OCI-LY3 (cell line): ENCODE measurements around the gene SPDYA.

Source experiments
- H2AFZ ChIP-seq: fragments of 200-600, 300-600 bp; shearing (Covaris generic); 2 replicates; pipeline ENCODE4 v1.6.0; 2014; ENCODE audit warnings: antibody characterized with exemption, low read depth, low read length
- H3K27ac ChIP-seq: fragments of 200-600, 300-600 bp; sonication (generic); 2 replicates; pipeline ENCODE4 v1.5.1; 2014; ENCODE audit warnings: mild to moderate bottlenecking, low read length, moderate library complexity, mixed read lengths
- H3K27me3 ChIP-seq: fragments of 200-600, 300-600 bp; sonication (generic); 2 replicates; pipeline ENCODE4 v1.6.1; 2014; ENCODE audit warnings: low read depth, low read length, mixed read lengths
- H3K36me3 ChIP-seq: fragments of 200-600, 300-600 bp; sonication (generic); replicated peaks from 2 replicates; pipeline ENCODE3; 2014; ENCODE audit warnings: low read depth, low read length, mixed read lengths
- H3K4me1 ChIP-seq: fragments of 300-600, 200-600 bp; sonication (generic); 2 replicates; pipeline ENCODE4 v1.6.1; 2014; ENCODE audit warnings: low read length, mixed read lengths
- H3K4me2 ChIP-seq: fragments of 200-600, 300-600 bp; sonication (generic); 2 replicates; pipeline ENCODE4 v1.6.1; 2014; ENCODE audit warnings: low read length, mixed read lengths
- H3K4me3 ChIP-seq: fragments of 300-600, 200-600 bp; sonication (generic); 2 replicates; pipeline ENCODE4 v1.5.1; 2014; ENCODE audit warnings: antibody characterized with exemption, mild to moderate bottlenecking, low read length, moderate library complexity
- H3K79me2 ChIP-seq: fragments of 300-600, 200-600 bp; shearing (Covaris generic); 2 replicates; pipeline ENCODE4 v1.6.1; 2014; ENCODE audit warnings: mild to moderate bottlenecking, low read length, mixed read lengths
- H3K9ac ChIP-seq: fragments of 300-600, 200-600 bp; shearing (Covaris generic); 2 replicates; pipeline ENCODE4 v1.6.0; 2014; ENCODE audit warnings: mild to moderate bottlenecking, low read length, moderate library complexity
- H3K9me3 ChIP-seq: fragments of 200-600, 300-600 bp; shearing (Covaris generic); 2 replicates; pipeline ENCODE4 v1.6.1; 2014; ENCODE audit warnings: low read length, mixed read lengths; ENCODE audit not compliant: insufficient read depth
- H4K20me1 ChIP-seq: fragments of 200-600, 300-600 bp; sonication (generic); 2 replicates; pipeline ENCODE4 v1.6.1; 2016; ENCODE audit warnings: low read length, mixed read lengths; ENCODE audit not compliant: insufficient read depth
- CTCF ChIP-seq: fragments of 200-600, 300-600 bp; sonication (generic); IDR thresholded peaks from 2 replicates; pipeline ENCODE4 v1.5.1; 2014; ENCODE audit warnings: antibody characterized with exemption, low read length, low read depth
- EZH2phosphoT487 ChIP-seq: fragments of 200-600 bp; shearing (Covaris generic); IDR thresholded peaks from 2 replicates; pipeline ENCODE4 v1.6.1; 2018; ENCODE audit warnings: antibody characterized with exemption, mixed run types, low read depth

The SPDYA gene

GRCh38 chr2:28894470-28895188, 84.0 kb downstream of the SPDYA start, which contains the start of gene WDR43:
WDR43 (plus strand) TSS chr2:28894667; CDS start chr2:28894699, 32 bp downstream.
- Histone ChIP-seq H3K9ac (peak within 1 kb of the TSS; percentile 93), H3K27ac (peak within 1 kb of the TSS; percentile 54), H3K27me3 (no peaks in the 10 kb centered on the region), H4K20me1 (peaks cover 44% of the 10 kb centered on the region), H3K4me3 (peak within 1 kb of the TSS; percentile 95), H2AFZ (0 out of 2 replicates have a peak within 1 kb of the TSS, but pooled peaks have one; percentile 28), H3K36me3 (peaks cover 13% of the 10 kb centered on the region), H3K4me1 (peaks cover 34% of the 10 kb centered on the region), H3K9me3 (no peaks in the 10 kb centered on the region), H3K4me2 (peak within 1 kb of the TSS; percentile 87), H3K79me2 (peaks cover 53% of the 10 kb centered on the region)
- no peak for TF ChIP-seq EZH2phosphoT487
- no peak for TF ChIP-seq CTCF

- Histone ChIP-seq H3K9ac (peak overlapping the region; percentile 93), H3K79me2 (peaks cover 60% of the 10 kb centered on the region), H3K27me3 (no peaks in the 10 kb centered on the region), H3K27ac (peak overlapping the region; percentile 54), H4K20me1 (peaks cover 51% of the 10 kb centered on the region), H3K4me3 (peak overlapping the region; percentile 95), H3K9me3 (no peaks in the 10 kb centered on the region), H2AFZ (no peak overlapping the region), H3K4me1 (peaks cover 34% of the 10 kb centered on the region), H3K36me3 (peaks cover 13% of the 10 kb centered on the region), H3K4me2 (peak overlapping the region; percentile 87)
- TF ChIP-seq CTCF, result no peak
- no peak for TF ChIP-seq EZH2phosphoT487
Observed at GRCh38 chr2:28895189-28895893, 84.7 kb downstream of the SPDYA start.

- no peak overlapping the region for H2AFZ ChIP-seq
- H3K79me2 ChIP-seq, result peaks cover 76% of the 10 kb centered on the region
- H3K36me3 ChIP-seq, result peaks cover 13% of the 10 kb centered on the region
- peak overlapping the region; percentile 87 for H3K4me2 ChIP-seq
- no peaks in the 10 kb centered on the region for H3K27me3 ChIP-seq
- no peak overlapping the region for H3K27ac ChIP-seq
- H3K9me3 ChIP-seq, result no peaks in the 10 kb centered on the region
- H4K20me1 ChIP-seq, result peaks cover 67% of the 10 kb centered on the region
- H3K9ac ChIP-seq, result peak overlapping the region; percentile 13; the same call in 1 of the 2 replicates
- H3K4me3 ChIP-seq, result peak overlapping the region; percentile 95
- peaks cover 34% of the 10 kb centered on the region for H3K4me1 ChIP-seq
- TF ChIP-seq CTCF, result no peak
- no peak for TF ChIP-seq EZH2phosphoT487
Observed at GRCh38 chr2:28896906-28897305, 86.3 kb downstream of the SPDYA start.

- TF ChIP-seq EZH2phosphoT487 (no peak), CTCF (no peak)
- peaks cover 87% of the 10 kb centered on the region for H3K79me2 ChIP-seq
- peak overlapping the region; percentile 87 for H3K4me2 ChIP-seq
- H4K20me1 ChIP-seq, result peaks cover 75% of the 10 kb centered on the region
- no peaks in the 10 kb centered on the region for H3K27me3 ChIP-seq
- peak overlapping the region; percentile 95 for H3K4me3 ChIP-seq
- H3K4me1 ChIP-seq, result peaks cover 34% of the 10 kb centered on the region
- H3K27ac ChIP-seq, result 0 out of 2 replicates have a peak overlapping the region, but pooled peaks have one; percentile 9
- 0 out of 2 replicates have a peak overlapping the region, but pooled peaks have one; percentile 5 for H3K9ac ChIP-seq
- peaks cover 21% of the 10 kb centered on the region for H3K36me3 ChIP-seq
- no peak overlapping the region for H2AFZ ChIP-seq
- no peaks in the 10 kb centered on the region for H3K9me3 ChIP-seq
Observed at GRCh38 chr2:28898048-28898447, 87.4 kb downstream of the SPDYA start.
